ENCODE data around the gene CHRNA9. TPM values are rescaled to one million over a fixed set of nuclear protein-coding genes. Genes with fewer than 3 reads are reported as not detected.

Gene CHRNA9
- polyA plus RNA-seq, 1 of the 3 experiments (the other 2 are of a cell fraction): 0.05 TPM

GRCh38 chr4:40305328-40306170, 29.6 kb upstream of the CHRNA9 start (continued):
- no peak for TF ChIP-seq USF1 (IDR thresholded peaks at IDR 0.05; ENCODE audit: borderline replicate concordance, low read depth)
- TF ChIP-seq NRF1 (IDR thresholded peaks at IDR 0.05; ENCODE audit: low read depth, low read length): no peak
- TF ChIP-seq EZH2phosphoT487 (IDR thresholded peaks at IDR 0.05; ENCODE audit: borderline replicate concordance, low read depth): no peak
- TF ChIP-seq, protein P1, sequence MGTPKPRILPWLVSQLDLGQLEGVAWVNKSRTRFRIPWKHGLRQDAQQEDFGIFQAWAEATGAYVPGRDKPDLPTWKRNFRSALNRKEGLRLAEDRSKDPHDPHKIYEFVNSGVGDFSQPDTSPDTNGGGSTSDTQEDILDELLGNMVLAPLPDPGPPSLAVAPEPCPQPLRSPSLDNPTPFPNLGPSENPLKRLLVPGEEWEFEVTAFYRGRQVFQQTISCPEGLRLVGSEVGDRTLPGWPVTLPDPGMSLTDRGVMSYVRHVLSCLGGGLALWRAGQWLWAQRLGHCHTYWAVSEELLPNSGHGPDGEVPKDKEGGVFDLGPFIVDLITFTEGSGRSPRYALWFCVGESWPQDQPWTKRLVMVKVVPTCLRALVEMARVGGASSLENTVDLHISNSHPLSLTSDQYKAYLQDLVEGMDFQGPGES (IDR thresholded peaks at IDR 0.05; ENCODE audit: low read depth, low read length): no peak
- TF ChIP-seq, protein P2, sequence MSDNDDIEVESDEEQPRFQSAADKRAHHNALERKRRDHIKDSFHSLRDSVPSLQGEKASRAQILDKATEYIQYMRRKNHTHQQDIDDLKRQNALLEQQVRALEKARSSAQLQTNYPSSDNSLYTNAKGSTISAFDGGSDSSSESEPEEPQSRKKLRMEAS (IDR thresholded peaks at IDR 0.05; ENCODE audit: low read depth): no peak

GRCh38 chr4:40306226-40306625, 28.9 kb upstream of the CHRNA9 start:
- Histone ChIP-seq H3K9me3 (no peaks in the 10 kb centered on the region), H3K4me3 (ENCODE audit: low read depth in 2 of 2, low read length in 1 of 2) (no peak overlapping the region), H3K4me1 (ENCODE audit: control insufficient read depth in 1 of 2, insufficient read depth in 2 of 2, low read depth in 1 of 2, low read length in 1 of 2) (peaks cover 0 to 2% of the 10 kb centered on the region in 2 experiments; a peak in 1 of 4 replicates), H3K9me2 (no peaks in the 10 kb centered on the region), H3K9ac (no peak overlapping the region), H3K4me2 (no peak overlapping the region), H4K20me1 (ENCODE audit: insufficient read depth) (no peaks in the 10 kb centered on the region), H3K36me3 (replicated peaks in 1 of 2; ENCODE audit: control insufficient read depth in 1 of 2, insufficient read depth in 2 of 2, low read length in 1 of 2) (no peaks in the 10 kb centered on the region), H2AFZ (ENCODE audit: low read depth) (no peak overlapping the region), H3K27me3 (ENCODE audit: insufficient read depth) (no peaks in the 10 kb centered on the region), H3F3A (replicated peaks; ENCODE audit: insufficient read depth) (no peaks in the 10 kb centered on the region), H3K27ac (ENCODE audit: low read depth in 2 of 2, low read length in 1 of 2) (no peak overlapping the region), H3K79me2 (ENCODE audit: insufficient read depth) (no peaks in the 10 kb centered on the region)
- POLR2A ChIA-PET: no interaction called here
- WGBS (ENCODE audit: low lambda C conversion rate): 72% methylated on average over 3 of the region's 3 CpGs
- CTCF ChIA-PET: interaction anchor here (0.9 to 4.1 kb wide), 5 partner anchors 11 to 250 kb away, joined by 3 to 20 read pairs (median 6); partner anchors contain the start of gene N4BP2
- TF ChIP-seq FOXJ3 (CRISPR knock-in tag; IDR thresholded peaks at IDR 0.05) (no peak), SMC3 (IDR thresholded peaks at IDR 0.05; ENCODE audit: low read depth, low read length) (no peak), RCOR1 (IDR thresholded peaks at IDR 0.05; ENCODE audit: low read length) (no peak), TAF1 (IDR thresholded peaks at IDR 0.05; ENCODE audit: borderline replicate concordance, low read depth, low read length) (no peak), POLR2AphosphoS5 (IDR thresholded peaks at IDR 0.05; ENCODE audit: low read depth, low read length) (no peak), MXI1 (IDR thresholded peaks at IDR 0.05; ENCODE audit: low read depth, low read length) (no peak)
- TF ChIP-seq, protein P3, sequence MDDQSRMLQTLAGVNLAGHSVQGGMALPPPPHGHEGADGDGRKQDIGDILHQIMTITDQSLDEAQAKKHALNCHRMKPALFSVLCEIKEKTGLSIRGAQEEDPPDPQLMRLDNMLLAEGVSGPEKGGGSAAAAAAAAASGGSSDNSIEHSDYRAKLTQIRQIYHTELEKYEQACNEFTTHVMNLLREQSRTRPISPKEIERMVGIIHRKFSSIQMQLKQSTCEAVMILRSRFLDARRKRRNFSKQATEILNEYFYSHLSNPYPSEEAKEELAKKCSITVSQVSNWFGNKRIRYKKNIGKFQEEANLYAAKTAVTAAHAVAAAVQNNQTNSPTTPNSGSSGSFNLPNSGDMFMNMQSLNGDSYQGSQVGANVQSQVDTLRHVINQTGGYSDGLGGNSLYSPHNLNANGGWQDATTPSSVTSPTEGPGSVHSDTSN (IDR thresholded peaks at IDR 0.05): no peak
- TF ChIP-seq, protein P4, sequence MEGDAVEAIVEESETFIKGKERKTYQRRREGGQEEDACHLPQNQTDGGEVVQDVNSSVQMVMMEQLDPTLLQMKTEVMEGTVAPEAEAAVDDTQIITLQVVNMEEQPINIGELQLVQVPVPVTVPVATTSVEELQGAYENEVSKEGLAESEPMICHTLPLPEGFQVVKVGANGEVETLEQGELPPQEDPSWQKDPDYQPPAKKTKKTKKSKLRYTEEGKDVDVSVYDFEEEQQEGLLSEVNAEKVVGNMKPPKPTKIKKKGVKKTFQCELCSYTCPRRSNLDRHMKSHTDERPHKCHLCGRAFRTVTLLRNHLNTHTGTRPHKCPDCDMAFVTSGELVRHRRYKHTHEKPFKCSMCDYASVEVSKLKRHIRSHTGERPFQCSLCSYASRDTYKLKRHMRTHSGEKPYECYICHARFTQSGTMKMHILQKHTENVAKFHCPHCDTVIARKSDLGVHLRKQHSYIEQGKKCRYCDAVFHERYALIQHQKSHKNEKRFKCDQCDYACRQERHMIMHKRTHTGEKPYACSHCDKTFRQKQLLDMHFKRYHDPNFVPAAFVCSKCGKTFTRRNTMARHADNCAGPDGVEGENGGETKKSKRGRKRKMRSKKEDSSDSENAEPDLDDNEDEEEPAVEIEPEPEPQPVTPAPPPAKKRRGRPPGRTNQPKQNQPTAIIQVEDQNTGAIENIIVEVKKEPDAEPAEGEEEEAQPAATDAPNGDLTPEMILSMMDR (IDR thresholded peaks at IDR 0.05): no peak
- no peak for DNase-seq
